BJ (cell line): ENCODE measurements around the gene RRP1B. TPM values are rescaled to one million over a fixed set of nuclear protein-coding genes. Genes with fewer than 3 reads are reported as not detected.
"Not testable (repeated sequence)": the region's sequence is repeated elsewhere in the genome, so short reads cannot be mapped to it uniquely, and the experiment has no call there.

Experiments used
- CTCF ChIA-PET: fragments of 350-600 bp; formaldehyde crosslinking; extraction: SDS; loops from one replicate; lab custom pipeline; 2021; ENCODE audit warnings: antibody characterized with exemption, inconsistent platforms; lab: Yijun Ruan, JAX
- POLR2A ChIA-PET: fragments of 300-600 bp; sonication (Branson Sonifier 250); formaldehyde crosslinking; extraction: SDS; loops from one replicate; lab custom pipeline; 2021; ENCODE audit warnings: antibody characterized with exemption; lab: Charles Lee
- DNase-seq: peaks from one replicate; pipeline ENCODE4 v3.0.0-alpha.2; 2011; ENCODE audit warnings: low read depth
- H3K27me3 ChIP-seq: 2 replicates; pipeline ENCODE4 v1.6.0; 2011; ENCODE audit warnings: low read length; ENCODE audit not compliant: control insufficient read depth, insufficient read depth
- H3K36me3 ChIP-seq: 2 replicates; pipeline ENCODE4 v1.5.1; 2011; ENCODE audit warnings: low read length; ENCODE audit not compliant: control insufficient read depth, insufficient read depth
- H3K4me3 ChIP-seq: 2 replicates; pipeline ENCODE4 v1.5.1; 2011; ENCODE audit warnings: low read depth, mild to moderate bottlenecking, control low read depth, low read length
- polyA plus RNA-seq: library from polyadenylated mRNA; depleted of rRNA; stranded (reverse); fragments of >200 nt; gene quantifications from 2 replicates; pipeline ENCODE4 v1.2.3, GENCODE V29; 2011
- TF ChIP-seq, protein P1 (sequence below): IDR thresholded peaks from 2 replicates; pipeline ENCODE4 v1.5.1; 2011; ENCODE audit warnings: low read depth, mild to moderate bottlenecking, control low read depth, inconsistent platforms, low read length, moderate library complexity; ENCODE audit not compliant: insufficient read depth

RRP1B gene
- polyA plus RNA-seq, 1 experiment = 11.6 TPM

DNA sequence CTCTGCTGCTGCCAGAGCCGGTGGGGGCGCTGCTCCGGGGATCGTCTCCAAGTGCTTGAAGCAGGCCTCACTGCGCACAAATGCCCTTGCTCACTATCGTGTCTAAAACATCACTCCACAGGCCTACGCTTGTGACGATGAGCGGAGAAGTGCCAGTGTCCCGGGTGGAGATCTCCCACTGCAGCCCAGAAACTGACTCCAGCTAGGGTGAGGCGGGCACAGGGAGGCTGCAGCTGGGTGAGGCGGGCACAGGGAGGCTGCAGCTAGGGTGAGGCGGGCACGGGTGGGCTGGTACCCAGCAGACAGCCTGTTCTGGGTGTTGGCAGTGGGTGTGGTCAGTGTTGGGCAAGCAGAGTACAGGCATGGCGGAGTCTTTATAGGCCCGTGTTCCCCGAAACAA is 36.9 kb downstream of the RRP1B start:
- ChIA-PET POLR2A (no interaction called here), CTCF (no interaction called here)
- TF ChIP-seq, protein P1, sequence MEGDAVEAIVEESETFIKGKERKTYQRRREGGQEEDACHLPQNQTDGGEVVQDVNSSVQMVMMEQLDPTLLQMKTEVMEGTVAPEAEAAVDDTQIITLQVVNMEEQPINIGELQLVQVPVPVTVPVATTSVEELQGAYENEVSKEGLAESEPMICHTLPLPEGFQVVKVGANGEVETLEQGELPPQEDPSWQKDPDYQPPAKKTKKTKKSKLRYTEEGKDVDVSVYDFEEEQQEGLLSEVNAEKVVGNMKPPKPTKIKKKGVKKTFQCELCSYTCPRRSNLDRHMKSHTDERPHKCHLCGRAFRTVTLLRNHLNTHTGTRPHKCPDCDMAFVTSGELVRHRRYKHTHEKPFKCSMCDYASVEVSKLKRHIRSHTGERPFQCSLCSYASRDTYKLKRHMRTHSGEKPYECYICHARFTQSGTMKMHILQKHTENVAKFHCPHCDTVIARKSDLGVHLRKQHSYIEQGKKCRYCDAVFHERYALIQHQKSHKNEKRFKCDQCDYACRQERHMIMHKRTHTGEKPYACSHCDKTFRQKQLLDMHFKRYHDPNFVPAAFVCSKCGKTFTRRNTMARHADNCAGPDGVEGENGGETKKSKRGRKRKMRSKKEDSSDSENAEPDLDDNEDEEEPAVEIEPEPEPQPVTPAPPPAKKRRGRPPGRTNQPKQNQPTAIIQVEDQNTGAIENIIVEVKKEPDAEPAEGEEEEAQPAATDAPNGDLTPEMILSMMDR = no peak
- Histone ChIP-seq H3K36me3 (peaks cover 10% of the 10 kb centered on the region), H3K4me3 (no peak overlapping the region), H3K27me3 (no peaks in the 10 kb centered on the region)
- no peak for DNase-seq

DNA sequence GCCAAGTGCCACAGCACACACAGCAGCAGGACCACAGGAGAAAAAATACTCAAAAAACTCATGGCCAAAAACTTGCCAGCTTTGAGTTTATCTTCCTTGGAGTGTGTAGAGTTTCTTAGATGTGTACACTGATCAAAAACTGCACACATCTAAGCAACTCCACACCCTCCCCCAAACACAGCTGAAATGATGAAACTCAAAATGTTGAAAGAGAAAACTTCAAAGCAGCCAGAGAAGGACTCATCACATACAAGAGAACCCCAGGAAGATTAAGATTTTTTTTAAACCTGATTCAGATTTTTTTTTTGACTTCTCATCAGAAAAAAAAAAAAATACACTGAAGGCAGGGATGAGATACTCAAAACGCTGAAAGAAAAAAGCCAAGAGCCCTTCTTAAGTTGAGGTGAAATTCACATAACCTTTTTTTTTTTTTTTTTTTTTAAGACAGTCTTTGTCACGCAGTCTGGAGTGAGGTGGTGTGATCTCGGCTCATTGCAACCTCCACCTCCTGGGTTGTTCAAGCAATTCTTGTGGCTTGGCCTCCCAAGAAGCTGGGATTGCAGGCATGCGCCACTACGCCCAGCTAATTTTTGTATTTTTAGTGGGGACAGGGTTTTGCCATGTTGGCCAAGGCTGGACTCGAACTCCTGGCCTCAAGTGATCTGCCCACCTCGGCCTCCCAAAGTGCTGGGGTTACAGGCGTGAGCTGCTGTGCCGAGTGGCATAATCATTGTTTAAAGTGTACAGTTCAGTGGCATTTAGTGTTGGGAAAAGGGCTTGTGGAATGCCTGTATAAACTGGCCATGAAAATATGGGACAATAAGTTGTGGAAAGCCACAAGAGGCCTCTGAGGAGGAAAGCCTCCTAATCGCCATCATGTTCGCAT is 38.6 kb downstream of the RRP1B start:
- Histone ChIP-seq H3K4me3 (no peak overlapping the region), H3K36me3 (peaks cover 2% of the 10 kb centered on the region; the same call in 1 of the 2 replicates), H3K27me3 (no peaks in the 10 kb centered on the region)
- TF ChIP-seq, protein P1 = no peak
- CTCF ChIA-PET = no interaction called here
- POLR2A ChIA-PET = no interaction called here
- no peak for DNase-seq

DNA sequence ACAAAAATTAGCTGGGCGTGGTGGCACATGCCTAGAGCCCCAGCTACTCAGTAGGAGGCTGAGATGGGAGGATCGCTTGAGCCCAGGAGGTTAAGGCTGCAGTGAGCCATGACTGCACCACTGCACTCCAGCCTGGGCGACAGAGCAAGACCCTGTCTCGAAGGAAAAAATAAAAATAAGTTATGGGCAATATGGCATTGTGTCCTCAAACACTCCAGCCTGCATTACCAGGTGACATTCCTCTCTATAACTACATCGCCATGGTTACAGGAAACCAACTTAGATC is 40.1 kb downstream of the RRP1B start:
- H3K27me3 ChIP-seq, H3K4me3 ChIP-seq, CTCF ChIA-PET, H3K36me3 ChIP-seq, DNase-seq, POLR2A ChIA-PET: not testable (repeated sequence)

DNA sequence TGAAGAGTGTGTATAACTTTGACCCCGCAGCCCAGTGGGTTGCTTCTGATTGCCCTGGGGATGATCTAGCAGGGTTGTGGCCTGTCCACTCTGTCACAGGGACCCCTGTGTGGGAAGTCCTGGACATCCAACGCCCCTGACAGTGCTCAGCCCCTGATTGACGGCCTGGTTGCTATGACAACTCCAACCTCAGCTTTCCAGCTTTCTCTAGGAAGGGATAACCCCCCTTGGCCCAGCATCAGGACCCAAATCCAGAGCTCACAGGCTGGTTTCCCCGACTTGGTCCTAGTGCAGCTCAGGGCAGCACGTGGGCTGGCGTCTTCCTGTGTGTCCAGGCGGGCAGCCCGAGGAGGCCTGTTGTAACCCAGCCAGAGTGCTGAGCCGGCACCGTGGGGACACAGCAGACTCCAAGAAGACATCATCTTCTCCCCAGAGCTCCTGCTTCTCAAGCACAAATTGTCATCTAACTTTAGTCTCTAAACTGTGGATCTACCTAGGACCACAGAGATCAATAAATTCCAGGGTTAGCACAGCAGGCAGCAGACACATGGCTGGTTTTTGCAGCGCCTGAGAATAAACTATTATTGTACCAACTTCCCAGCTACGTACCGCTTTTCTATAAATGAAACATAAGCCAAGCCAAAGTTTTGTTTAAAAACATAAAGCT is 40.7 kb downstream of the RRP1B start:
- CTCF ChIA-PET = interaction anchor here (0.8 to 0.9 kb wide), 2 partner anchors 16 to 89 kb away, joined by 3 read pairs; partner anchors contain the start of gene RRP1
- no peak overlapping the region for H3K4me3 ChIP-seq
- TF ChIP-seq, protein P1 = no peak
- H3K27me3 ChIP-seq = no peaks in the 10 kb centered on the region
- no peaks in the 10 kb centered on the region; the same call in 1 of the 2 replicates for H3K36me3 ChIP-seq
- POLR2A ChIA-PET = no interaction called here
- DNase-seq = no peak

DNA sequence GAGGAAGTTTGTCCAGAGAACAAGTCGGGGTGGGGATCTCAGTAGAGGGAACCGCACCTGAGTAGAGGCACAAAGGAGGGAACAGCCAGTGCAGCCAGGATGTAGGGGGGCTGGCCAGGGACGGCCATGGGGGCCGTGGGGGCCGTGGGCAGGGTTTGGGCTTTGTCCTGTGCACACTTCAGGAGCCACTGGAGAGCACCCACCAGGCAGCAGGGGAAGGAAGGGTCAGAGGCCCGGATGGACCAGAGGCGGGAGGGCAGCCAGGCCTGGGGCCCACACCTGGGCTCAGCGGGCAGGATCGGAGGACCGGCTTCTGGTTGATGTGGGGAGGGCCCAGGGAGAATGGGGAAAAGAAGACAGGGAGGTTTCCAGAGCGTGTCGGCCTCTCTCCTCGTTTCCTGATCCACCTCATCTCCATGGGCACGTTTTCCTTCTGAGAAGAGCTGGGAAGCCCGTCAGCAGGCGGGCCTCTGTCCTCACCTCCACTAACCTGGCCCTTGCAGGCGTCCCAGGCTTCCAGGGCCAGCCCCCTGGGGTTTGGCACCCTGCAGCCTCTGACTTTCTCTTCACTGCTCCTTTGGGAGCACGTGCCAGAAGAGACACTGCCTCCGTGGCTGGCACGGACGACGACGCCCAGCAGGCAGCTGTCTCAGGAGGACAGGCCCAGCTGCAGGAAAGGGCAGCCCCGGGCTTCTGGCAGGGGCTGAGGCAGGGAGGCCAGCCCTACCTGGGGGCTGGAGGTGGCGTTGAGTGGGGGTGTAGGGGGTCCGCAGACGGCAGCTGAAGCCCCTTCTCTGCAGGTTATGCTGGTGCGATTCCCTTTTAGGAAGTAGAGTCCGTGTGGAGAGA is 42.8 kb downstream of the RRP1B start:
- POLR2A ChIA-PET = no interaction called here
- no peak overlapping the region for H3K4me3 ChIP-seq
- no peak for DNase-seq
- H3K27me3 ChIP-seq = no peaks in the 10 kb centered on the region
- CTCF ChIA-PET = interaction anchor here (1.0 kb wide), 1 partner anchor 26 kb away, joined by 3 read pairs; no protein-coding TSS in a partner anchor
- no peaks in the 10 kb centered on the region for H3K36me3 ChIP-seq
- TF ChIP-seq, protein P1 = no peak
